ENCODE results near the gene CARD18.
"Not testable (repeated sequence)": the region's sequence is repeated elsewhere in the genome, so short reads cannot be mapped to it uniquely, and the experiment has no call there.

The CARD18 gene

DNA sequence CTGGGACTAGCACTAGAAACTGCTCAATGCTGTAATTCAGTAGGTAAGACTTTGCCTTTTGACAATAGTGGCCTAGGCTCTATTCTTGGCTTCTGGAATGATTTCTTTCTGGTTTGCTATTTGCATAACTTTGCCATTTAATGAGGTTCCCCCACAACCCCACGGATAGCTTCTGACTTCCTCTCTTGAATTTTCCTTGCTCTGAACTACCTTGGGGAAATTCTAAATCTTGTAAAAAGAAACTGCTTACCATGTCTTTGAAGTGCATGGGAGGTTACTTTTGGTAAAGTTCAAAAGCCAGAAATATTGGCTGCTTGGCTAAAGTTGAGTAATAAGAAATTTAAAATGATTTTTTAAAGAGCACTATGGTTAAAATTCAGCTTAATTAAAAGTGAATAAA lies 35.3 kb downstream of the CARD18 start:
- no peak overlapping the region for H3K4me3 ChIP-seq (IDR thresholded peaks at IDR 0.05; ENCODE audit: insufficient read depth, low read depth, low read length)
- no peaks in the 10 kb centered on the region for H3K36me3 ChIP-seq (ENCODE audit: insufficient read depth)
- TF ChIP-seq, protein P1, sequence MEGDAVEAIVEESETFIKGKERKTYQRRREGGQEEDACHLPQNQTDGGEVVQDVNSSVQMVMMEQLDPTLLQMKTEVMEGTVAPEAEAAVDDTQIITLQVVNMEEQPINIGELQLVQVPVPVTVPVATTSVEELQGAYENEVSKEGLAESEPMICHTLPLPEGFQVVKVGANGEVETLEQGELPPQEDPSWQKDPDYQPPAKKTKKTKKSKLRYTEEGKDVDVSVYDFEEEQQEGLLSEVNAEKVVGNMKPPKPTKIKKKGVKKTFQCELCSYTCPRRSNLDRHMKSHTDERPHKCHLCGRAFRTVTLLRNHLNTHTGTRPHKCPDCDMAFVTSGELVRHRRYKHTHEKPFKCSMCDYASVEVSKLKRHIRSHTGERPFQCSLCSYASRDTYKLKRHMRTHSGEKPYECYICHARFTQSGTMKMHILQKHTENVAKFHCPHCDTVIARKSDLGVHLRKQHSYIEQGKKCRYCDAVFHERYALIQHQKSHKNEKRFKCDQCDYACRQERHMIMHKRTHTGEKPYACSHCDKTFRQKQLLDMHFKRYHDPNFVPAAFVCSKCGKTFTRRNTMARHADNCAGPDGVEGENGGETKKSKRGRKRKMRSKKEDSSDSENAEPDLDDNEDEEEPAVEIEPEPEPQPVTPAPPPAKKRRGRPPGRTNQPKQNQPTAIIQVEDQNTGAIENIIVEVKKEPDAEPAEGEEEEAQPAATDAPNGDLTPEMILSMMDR (conservative IDR thresholded peaks at IDR 0.05; ENCODE audit: low read depth, low read length): no peak
- no peaks in the 10 kb centered on the region for H3K79me2 ChIP-seq (ENCODE audit: insufficient read depth, low read depth)
- no peak overlapping the region for H3K9ac ChIP-seq
- H3K4me1 ChIP-seq (ENCODE audit: low read depth, poor library complexity, severe bottlenecking): no peaks in the 10 kb centered on the region
- no peak overlapping the region for H3K4me2 ChIP-seq
- H4K20me1 ChIP-seq (ENCODE audit: insufficient read depth): no peaks in the 10 kb centered on the region
- H3K27ac ChIP-seq: no peak overlapping the region
- H3K27me3 ChIP-seq (ENCODE audit: insufficient read depth, low read depth): no peaks in the 10 kb centered on the region
- no peak overlapping the region for H2AFZ ChIP-seq (ENCODE audit: low read depth)

GRCh38 chr11:105103336-105103735 lies 36.2 kb downstream of the CARD18 start:
- Histone ChIP-seq H3K27me3 (ENCODE audit: insufficient read depth, low read depth) (no peaks in the 10 kb centered on the region), H3K4me1 (ENCODE audit: low read depth, poor library complexity, severe bottlenecking) (no peaks in the 10 kb centered on the region), H3K9ac (no peak overlapping the region), H3K79me2 (ENCODE audit: insufficient read depth, low read depth) (no peaks in the 10 kb centered on the region), H3K4me2 (no peak overlapping the region), H3K36me3 (ENCODE audit: insufficient read depth) (no peaks in the 10 kb centered on the region), H2AFZ (ENCODE audit: low read depth) (no peak overlapping the region), H3K4me3 (IDR thresholded peaks at IDR 0.05; ENCODE audit: insufficient read depth, low read depth, low read length) (no peak overlapping the region), H4K20me1 (ENCODE audit: insufficient read depth) (no peaks in the 10 kb centered on the region), H3K27ac (no peak overlapping the region)
- TF ChIP-seq, protein P1 (conservative IDR thresholded peaks at IDR 0.05; ENCODE audit: low read depth, low read length): no peak

- H3K27me3 ChIP-seq (ENCODE audit: insufficient read depth, low read depth); H4K20me1 ChIP-seq (ENCODE audit: insufficient read depth); H3K27ac ChIP-seq; H3K4me1 ChIP-seq (ENCODE audit: low read depth, poor library complexity, severe bottlenecking); H3K4me2 ChIP-seq; H3K4me3 ChIP-seq (IDR thresholded peaks at IDR 0.05; ENCODE audit: insufficient read depth, low read depth, low read length); H2AFZ ChIP-seq (ENCODE audit: low read depth); H3K36me3 ChIP-seq (ENCODE audit: insufficient read depth); H3K79me2 ChIP-seq (ENCODE audit: insufficient read depth, low read depth); H3K9ac ChIP-seq: not testable (repeated sequence)
These were observed 37.4 kb downstream of the CARD18 start for GRCh38 chr11:105102079-105102581.

DNA sequence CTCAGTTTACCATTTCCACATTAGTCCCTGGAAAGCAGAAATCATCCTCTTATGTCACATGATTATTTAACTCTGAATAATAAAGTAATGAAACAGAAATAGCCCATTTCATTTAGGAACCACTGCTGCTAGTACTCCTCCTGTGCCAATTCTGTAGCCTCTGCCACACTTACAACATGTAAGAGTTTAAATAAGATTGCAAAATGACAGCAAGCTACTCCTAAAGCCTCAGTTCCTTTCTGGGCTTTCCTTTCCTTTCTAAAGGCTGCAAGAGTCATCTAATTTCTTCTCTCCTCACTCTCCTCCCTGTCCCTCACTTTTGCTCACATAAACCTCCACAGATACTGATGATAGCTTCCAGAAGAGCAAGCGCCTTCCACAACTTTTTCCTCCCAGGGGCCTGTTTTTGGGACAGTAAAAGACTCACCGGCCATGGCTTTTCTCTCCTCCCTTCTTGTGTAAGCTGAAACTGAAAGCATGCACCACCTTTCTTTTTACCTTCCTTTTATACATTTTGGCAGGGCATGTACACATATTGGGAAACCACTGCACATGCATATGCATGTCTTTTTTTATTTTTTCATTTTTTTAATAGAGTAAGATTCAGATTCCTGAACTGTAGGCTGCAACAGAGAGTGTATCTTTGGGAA lies 38.5 kb downstream of the CARD18 start:
- no peak overlapping the region for H3K4me2 ChIP-seq
- no peaks in the 10 kb centered on the region for H3K27me3 ChIP-seq (ENCODE audit: insufficient read depth, low read depth)
- H3K4me1 ChIP-seq (ENCODE audit: low read depth, poor library complexity, severe bottlenecking): no peaks in the 10 kb centered on the region
- no peak overlapping the region for H3K27ac ChIP-seq
- H3K36me3 ChIP-seq (ENCODE audit: insufficient read depth): no peaks in the 10 kb centered on the region
- no peak overlapping the region for H2AFZ ChIP-seq (ENCODE audit: low read depth)
- H4K20me1 ChIP-seq (ENCODE audit: insufficient read depth): no peaks in the 10 kb centered on the region
- TF ChIP-seq, protein P1 (conservative IDR thresholded peaks at IDR 0.05; ENCODE audit: low read depth, low read length): no peak
- no peak overlapping the region for H3K4me3 ChIP-seq (IDR thresholded peaks at IDR 0.05; ENCODE audit: insufficient read depth, low read depth, low read length)
- no peaks in the 10 kb centered on the region for H3K79me2 ChIP-seq (ENCODE audit: insufficient read depth, low read depth)
- H3K9ac ChIP-seq: no peak overlapping the region

GRCh38 chr11:105100206-105100605 lies 39.4 kb downstream of the CARD18 start:
- H3K9ac ChIP-seq: no peak overlapping the region
- no peaks in the 10 kb centered on the region for H3K36me3 ChIP-seq (ENCODE audit: insufficient read depth)
- H3K27me3 ChIP-seq (ENCODE audit: insufficient read depth, low read depth): no peaks in the 10 kb centered on the region
- H2AFZ ChIP-seq (ENCODE audit: low read depth): no peak overlapping the region
- no peak overlapping the region for H3K4me3 ChIP-seq (IDR thresholded peaks at IDR 0.05; ENCODE audit: insufficient read depth, low read depth, low read length)
- TF ChIP-seq, protein P1 (conservative IDR thresholded peaks at IDR 0.05; ENCODE audit: low read depth, low read length): no peak
- H3K4me1 ChIP-seq (ENCODE audit: low read depth, poor library complexity, severe bottlenecking): no peaks in the 10 kb centered on the region
- H4K20me1 ChIP-seq (ENCODE audit: insufficient read depth): no peaks in the 10 kb centered on the region
- H3K4me2 ChIP-seq: no peak overlapping the region
- H3K27ac ChIP-seq: no peak overlapping the region
- H3K79me2 ChIP-seq (ENCODE audit: insufficient read depth, low read depth): no peaks in the 10 kb centered on the region

DNA sequence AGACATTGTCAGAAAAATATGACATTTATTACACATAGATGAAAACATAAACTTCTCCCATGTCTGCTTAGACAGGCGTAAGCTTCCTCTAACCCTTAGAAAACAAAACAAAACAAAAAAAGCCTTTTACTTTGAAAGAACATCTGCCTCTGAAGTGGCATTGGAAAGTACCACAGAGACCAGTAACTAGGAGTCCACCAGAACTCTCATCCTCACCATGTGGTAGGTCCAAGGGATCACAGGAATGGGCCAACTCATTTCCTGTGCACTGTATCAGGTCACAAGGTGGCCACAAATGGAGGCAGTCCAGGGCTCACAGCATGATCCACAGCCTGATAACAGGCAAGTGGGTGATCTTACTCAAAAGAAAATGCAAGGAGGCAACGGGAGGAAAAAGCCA lies 40.0 kb downstream of the CARD18 start:
- not testable (repeated sequence) for H3K4me1 ChIP-seq (ENCODE audit: low read depth, poor library complexity, severe bottlenecking); H3K9ac ChIP-seq; H3K27ac ChIP-seq; H3K27me3 ChIP-seq (ENCODE audit: insufficient read depth, low read depth); H4K20me1 ChIP-seq (ENCODE audit: insufficient read depth); H3K4me2 ChIP-seq; H2AFZ ChIP-seq (ENCODE audit: low read depth); H3K79me2 ChIP-seq (ENCODE audit: insufficient read depth, low read depth); H3K36me3 ChIP-seq (ENCODE audit: insufficient read depth); H3K4me3 ChIP-seq (IDR thresholded peaks at IDR 0.05; ENCODE audit: insufficient read depth, low read depth, low read length)

Data from KMS-11 (cell line).